ENCODE measurements around the gene PRDM16. TPM values are rescaled to one million over a fixed set of nuclear protein-coding genes. Genes with fewer than 3 reads are reported as not detected.
"Not testable (repeated sequence)": the region's sequence is repeated elsewhere in the genome, so short reads cannot be mapped to it uniquely, and the experiment has no call there.

The PRDM16 gene
- polyA plus RNA-seq, 3 donors, result not detected

DNA sequence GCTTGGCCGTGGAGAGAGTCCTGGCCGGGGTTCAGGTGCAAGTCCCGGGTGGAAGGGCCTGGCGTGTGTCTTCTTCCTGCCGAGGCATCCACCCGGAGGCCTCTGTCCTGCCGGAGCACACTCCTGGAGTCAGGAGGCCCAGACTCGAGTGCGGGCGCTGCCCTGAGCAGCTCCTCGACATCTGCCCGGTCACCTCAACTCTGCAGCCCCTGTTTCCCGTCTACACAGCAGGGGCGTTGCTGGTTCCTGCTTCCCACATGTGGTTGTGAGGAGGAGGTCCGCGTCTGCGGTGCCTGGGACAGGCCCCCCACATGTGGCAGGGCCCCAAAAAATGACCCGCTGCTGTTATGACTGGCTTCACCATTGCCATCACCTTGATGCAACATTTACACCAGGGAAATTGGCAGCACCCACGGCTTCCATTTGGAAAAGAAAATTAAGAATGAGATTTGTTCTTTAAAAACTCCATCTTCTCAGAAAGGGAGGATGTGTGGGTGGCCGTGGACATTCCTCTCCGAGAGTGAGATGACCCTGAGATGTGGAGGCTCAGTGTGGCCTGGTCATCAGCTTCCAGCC, 169.8 kb downstream of the PRDM16 start:
- Histone ChIP-seq H3K36me3 (replicated peaks in 1 of 2; ENCODE audit: control insufficient read depth in 1 of 2, insufficient read depth in 2 of 2, low read length in 2 of 2) (no peaks in the 10 kb centered on the region), H3K9ac (ENCODE audit: insufficient read depth, low read length, poor library complexity, severe bottlenecking) (no peak overlapping the region), H2AFZ (ENCODE audit: insufficient read depth, low read depth, low read length, poor library complexity, severe bottlenecking) (no peak overlapping the region), H4K20me1 (ENCODE audit: insufficient read depth, low read length) (no peaks in the 10 kb centered on the region), H3K4me1 (ENCODE audit: control insufficient read depth in 1 of 2, insufficient read depth in 2 of 2, low read length in 2 of 2) (no peaks in the 10 kb centered on the region), H3K4me2 (replicated peaks; ENCODE audit: extremely low read depth, low read length, poor library complexity, severe bottlenecking) (no peak overlapping the region), H3K9me3 (replicated peaks in 1 of 2; ENCODE audit: control insufficient read depth in 1 of 2, insufficient read depth in 1 of 2, low read length in 2 of 2) (no peaks in the 10 kb centered on the region), H3K27me3 (ENCODE audit: control insufficient read depth in 2 of 2, insufficient read depth in 2 of 2, low read length in 2 of 2) (no peaks in the 10 kb centered on the region), H3K4me3 (replicated peaks in 1 of 3; ENCODE audit: low read depth in 2 of 3, low read length in 3 of 3) (no peak overlapping the region), H3K79me2 (ENCODE audit: insufficient read depth, low read length) (no peaks in the 10 kb centered on the region), H3K27ac (ENCODE audit: low read depth in 1 of 2, low read length in 2 of 2) (no peak overlapping the region)
- Mint-ChIP-seq H3K4me1 (no peaks in the 10 kb centered on the region), H3K27me3 (ENCODE audit: low read depth in 3 of 3) (peaks cover 0 to 7% (median 0%) of the 10 kb centered on the region in 3 donors), H3K36me3 (no peaks in the 10 kb centered on the region), H3K4me3 (no peak overlapping the region), H3K9me3 (peaks cover 0 to 6% (median 0%) of the 10 kb centered on the region in 7 donors), H3K27ac (no peak overlapping the region)
- 98% methylated on average over 14 of the region's 21 CpGs for WGBS (ENCODE audit: insufficient coverage)
- intact Hi-C loops (cut with micrococcal nuclease), result no loop called here
- TF ChIP-seq, protein P1, sequence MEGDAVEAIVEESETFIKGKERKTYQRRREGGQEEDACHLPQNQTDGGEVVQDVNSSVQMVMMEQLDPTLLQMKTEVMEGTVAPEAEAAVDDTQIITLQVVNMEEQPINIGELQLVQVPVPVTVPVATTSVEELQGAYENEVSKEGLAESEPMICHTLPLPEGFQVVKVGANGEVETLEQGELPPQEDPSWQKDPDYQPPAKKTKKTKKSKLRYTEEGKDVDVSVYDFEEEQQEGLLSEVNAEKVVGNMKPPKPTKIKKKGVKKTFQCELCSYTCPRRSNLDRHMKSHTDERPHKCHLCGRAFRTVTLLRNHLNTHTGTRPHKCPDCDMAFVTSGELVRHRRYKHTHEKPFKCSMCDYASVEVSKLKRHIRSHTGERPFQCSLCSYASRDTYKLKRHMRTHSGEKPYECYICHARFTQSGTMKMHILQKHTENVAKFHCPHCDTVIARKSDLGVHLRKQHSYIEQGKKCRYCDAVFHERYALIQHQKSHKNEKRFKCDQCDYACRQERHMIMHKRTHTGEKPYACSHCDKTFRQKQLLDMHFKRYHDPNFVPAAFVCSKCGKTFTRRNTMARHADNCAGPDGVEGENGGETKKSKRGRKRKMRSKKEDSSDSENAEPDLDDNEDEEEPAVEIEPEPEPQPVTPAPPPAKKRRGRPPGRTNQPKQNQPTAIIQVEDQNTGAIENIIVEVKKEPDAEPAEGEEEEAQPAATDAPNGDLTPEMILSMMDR (IDR thresholded peaks at IDR 0.05), result no peak
- no peak for DNase-seq

DNA sequence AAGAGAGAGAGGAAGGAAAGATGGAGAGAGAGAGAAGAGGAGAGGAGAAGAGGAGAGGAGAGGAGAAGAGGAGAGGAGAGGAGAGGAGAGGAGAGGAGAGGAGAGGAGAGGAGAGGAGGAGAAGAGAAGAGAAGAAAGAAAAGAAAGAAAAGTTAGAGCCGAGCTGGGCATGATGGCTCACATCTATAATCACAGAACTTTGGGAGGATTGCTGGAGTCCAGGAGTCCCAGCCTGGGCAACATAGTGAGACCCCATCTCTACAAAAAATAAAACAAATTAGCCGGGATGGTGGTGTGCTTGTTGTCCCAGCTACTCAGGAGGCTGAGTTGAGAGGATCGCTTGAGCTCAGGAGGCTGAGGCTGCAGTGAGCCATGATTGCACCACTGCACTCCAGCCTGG, 171.0 kb downstream of the PRDM16 start:
- H3K4me1 ChIP-seq (ENCODE audit: control insufficient read depth in 1 of 2, insufficient read depth in 2 of 2, low read length in 2 of 2); H3K27ac ChIP-seq (ENCODE audit: low read depth in 1 of 2, low read length in 2 of 2); intact Hi-C loops (cut with micrococcal nuclease); H3K27me3 ChIP-seq (ENCODE audit: control insufficient read depth in 2 of 2, insufficient read depth in 2 of 2, low read length in 2 of 2); H3K79me2 ChIP-seq (ENCODE audit: insufficient read depth, low read length); H3K27ac Mint-ChIP-seq; H3K4me3 ChIP-seq (replicated peaks in 1 of 3; ENCODE audit: low read depth in 2 of 3, low read length in 3 of 3); H3K4me2 ChIP-seq (replicated peaks; ENCODE audit: extremely low read depth, low read length, poor library complexity, severe bottlenecking); H3K36me3 Mint-ChIP-seq; H3K27me3 Mint-ChIP-seq (ENCODE audit: low read depth in 3 of 3); H3K9me3 Mint-ChIP-seq; H3K4me3 Mint-ChIP-seq; H4K20me1 ChIP-seq (ENCODE audit: insufficient read depth, low read length); DNase-seq; H2AFZ ChIP-seq (ENCODE audit: insufficient read depth, low read depth, low read length, poor library complexity, severe bottlenecking); H3K9ac ChIP-seq (ENCODE audit: insufficient read depth, low read length, poor library complexity, severe bottlenecking); H3K36me3 ChIP-seq (replicated peaks in 1 of 2; ENCODE audit: control insufficient read depth in 1 of 2, insufficient read depth in 2 of 2, low read length in 2 of 2); H3K9me3 ChIP-seq (replicated peaks in 1 of 2; ENCODE audit: control insufficient read depth in 1 of 2, insufficient read depth in 1 of 2, low read length in 2 of 2); H3K4me1 Mint-ChIP-seq: not testable (repeated sequence)
- WGBS (ENCODE audit: insufficient coverage), result 100% methylated on average over 2 of the region's 3 CpGs

Measured in CD14-positive monocyte (primary cell).